Liver (tissue), 2 donors: ENCODE data around the gene EHD4.

Experiments used
- GABPA ChIP-seq, 2 donors: IDR thresholded peaks in 1 of 2; conservative IDR thresholded peaks in 1 of 2; 2 replicates each; pipeline ENCODE4 v1.6.1; 2016; ENCODE audit warnings: antibody characterized with exemption in 2 of 2, mild to moderate bottlenecking in 1 of 2, moderate library complexity in 1 of 2
- TAF1 ChIP-seq: conservative IDR thresholded peaks from 2 replicates; pipeline ENCODE4 v1.6.1; 2016; ENCODE audit warnings: antibody characterized with exemption, mild to moderate bottlenecking
- donor health status: healthy.

GRCh38 chr15:41873711-41874110 is 98.6 kb downstream of the EHD4 start:
- no peak for TF ChIP-seq TAF1
- TF ChIP-seq GABPA (IDR thresholded peaks at IDR 0.05 in 1 of 2, conservative IDR thresholded peaks at IDR 0.05 in 1 of 2), result no peak
